NCI-H82 treated with DMSO at 0.1 percent for 48 hours (cell line): ENCODE data around the gene TMCC2.

Experiments used
- DNase-seq: peaks from one replicate; lab custom pipeline; 2025; ENCODE audit not compliant: unreplicated experiment; lab: John Stamatoyannopoulos, UW

TMCC2 gene

GRCh38 chr1:205301842-205302588 is 74.3 kb downstream of the TMCC2 start:
- DNase-seq, result no peak

GRCh38 chr1:205303247-205303888 is 75.6 kb downstream of the TMCC2 start:
- no peak for DNase-seq

- DNase-seq, result no peak
Observed at GRCh38 chr1:205304046-205304694, 76.4 kb downstream of the TMCC2 start.

GRCh38 chr1:205304695-205305070 is 76.9 kb downstream of the TMCC2 start:
- DNase-seq, result no peak

- DNase-seq, result no peak
Observed at GRCh38 chr1:205306929-205307566, 79.3 kb downstream of the TMCC2 start.

- DNase-seq, result no peak
Observed at GRCh38 chr1:205309741-205310140, 82.0 kb downstream of the TMCC2 start.

- DNase-seq, result no peak
Observed at GRCh38 chr1:205310976-205311704, 83.4 kb downstream of the TMCC2 start.

GRCh38 chr1:205312866-205313562 is 85.3 kb downstream of the TMCC2 start:
- DNase-seq, result no peak

GRCh38 chr1:205313563-205314308 is 86.0 kb downstream of the TMCC2 start:
- DNase-seq, result peak; percentile 76

- DNase-seq, result no peak
Observed at GRCh38 chr1:205315008-205315618, 87.4 kb downstream of the TMCC2 start.

GRCh38 chr1:205316161-205316566 is 88.4 kb downstream of the TMCC2 start:
- no peak for DNase-seq

- DNase-seq, result no peak
Observed at GRCh38 chr1:205317311-205317917, 89.7 kb downstream of the TMCC2 start.

- DNase-seq, result no peak
Observed at GRCh38 chr1:205318231-205318991, 90.7 kb downstream of the TMCC2 start.

GRCh38 chr1:205319081-205320018 is 91.6 kb downstream of the TMCC2 start:
- DNase-seq, result peak; percentile 33

GRCh38 chr1:205321162-205321958 is 93.6 kb downstream of the TMCC2 start, which contains the start of gene NUAK2:
TSS of gene NUAK2 (minus strand) at chr1:205321745. CDS start at chr1:205321628, 117 bp downstream.
- peak; percentile 89 for DNase-seq

GRCh38 chr1:205321959-205322283 is 94.2 kb downstream of the TMCC2 start:
- DNase-seq, result no peak
